GM13976 (cell line): ENCODE data around the gene ADTRP.

Source experiments
- DNase-seq: peaks from one replicate; pipeline ENCODE4 v3.0.0; 2012; ENCODE audit warnings: low spot score
- in situ Hi-C: fragments of 300-500 bp; cut with MboI; formaldehyde crosslinking; loops from one replicate; pipeline ENCODE4 v1.12.0; 2022; ENCODE audit warnings: low sequenced_read_pairs, mixed read lengths, inconsistent platforms; ENCODE audit not compliant: unreplicated experiment
- TF ChIP-seq, protein P1 (sequence below): IDR thresholded peaks from 2 replicates; pipeline ENCODE4 v1.5.1; 2012; ENCODE audit warnings: borderline replicate concordance, mild to moderate bottlenecking; ENCODE audit not compliant: insufficient read depth; ENCODE audit errors: extremely low read depth, missing control alignments, control extremely low read depth

The ADTRP gene

GRCh38 chr6:11727346-11727997 is 51.1 kb downstream of the ADTRP start:
- TF ChIP-seq, protein P1, sequence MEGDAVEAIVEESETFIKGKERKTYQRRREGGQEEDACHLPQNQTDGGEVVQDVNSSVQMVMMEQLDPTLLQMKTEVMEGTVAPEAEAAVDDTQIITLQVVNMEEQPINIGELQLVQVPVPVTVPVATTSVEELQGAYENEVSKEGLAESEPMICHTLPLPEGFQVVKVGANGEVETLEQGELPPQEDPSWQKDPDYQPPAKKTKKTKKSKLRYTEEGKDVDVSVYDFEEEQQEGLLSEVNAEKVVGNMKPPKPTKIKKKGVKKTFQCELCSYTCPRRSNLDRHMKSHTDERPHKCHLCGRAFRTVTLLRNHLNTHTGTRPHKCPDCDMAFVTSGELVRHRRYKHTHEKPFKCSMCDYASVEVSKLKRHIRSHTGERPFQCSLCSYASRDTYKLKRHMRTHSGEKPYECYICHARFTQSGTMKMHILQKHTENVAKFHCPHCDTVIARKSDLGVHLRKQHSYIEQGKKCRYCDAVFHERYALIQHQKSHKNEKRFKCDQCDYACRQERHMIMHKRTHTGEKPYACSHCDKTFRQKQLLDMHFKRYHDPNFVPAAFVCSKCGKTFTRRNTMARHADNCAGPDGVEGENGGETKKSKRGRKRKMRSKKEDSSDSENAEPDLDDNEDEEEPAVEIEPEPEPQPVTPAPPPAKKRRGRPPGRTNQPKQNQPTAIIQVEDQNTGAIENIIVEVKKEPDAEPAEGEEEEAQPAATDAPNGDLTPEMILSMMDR, result no peak
- in situ Hi-C loops, result no loop called here
- DNase-seq, result no peak

- TF ChIP-seq, protein P1, result no peak
- in situ Hi-C loops, result loop anchor here (25.0 kb wide), 1 partner anchor 288 kb away; the partner anchor contains the start of gene HIVEP1
- no peak for DNase-seq
These were observed 54.3 kb downstream of the ADTRP start for GRCh38 chr6:11724286-11724685.

- TF ChIP-seq, protein P1, result no peak
- peak; percentile 39 for DNase-seq
- in situ Hi-C loops, result loop anchor here (25.0 kb wide), 1 partner anchor 289 kb away; the partner anchor contains the start of gene HIVEP1
These were observed 55.6 kb downstream of the ADTRP start for GRCh38 chr6:11722805-11723631.

GRCh38 chr6:11722220-11722619 is 56.4 kb downstream of the ADTRP start:
- no peak for DNase-seq
- in situ Hi-C loops, result loop anchor here (25.0 kb wide), 1 partner anchor 290 kb away; the partner anchor contains the start of gene HIVEP1
- TF ChIP-seq, protein P1, result no peak

GRCh38 chr6:11718463-11718862 is 60.1 kb downstream of the ADTRP start:
- TF ChIP-seq, protein P1, result no peak
- in situ Hi-C loops, result loop anchor here (25.0 kb wide), 1 partner anchor 294 kb away; the partner anchor contains the start of gene HIVEP1
- no peak for DNase-seq

- DNase-seq, result no peak
- TF ChIP-seq, protein P1, result no peak
- in situ Hi-C loops, result loop anchor here (25.0 kb wide), 1 partner anchor 294 kb away; the partner anchor contains the start of gene HIVEP1
These were observed 60.6 kb downstream of the ADTRP start for GRCh38 chr6:11718031-11718430.
